HL-60/S4 (cell line): Measurements from ENCODE around the gene PARPBP.
"Not testable (repeated sequence)": the region's sequence is repeated elsewhere in the genome, so short reads cannot be mapped to it uniquely, and the experiment has no call there.

Experiments
- in situ Hi-C: fragments of 300-500 bp; cut with MboI; formaldehyde crosslinking; loops from 2 replicates; pipeline ENCODE4 v1.14.3; 2022; ENCODE audit warnings: low sequenced_read_pairs

Gene PARPBP, protein sequence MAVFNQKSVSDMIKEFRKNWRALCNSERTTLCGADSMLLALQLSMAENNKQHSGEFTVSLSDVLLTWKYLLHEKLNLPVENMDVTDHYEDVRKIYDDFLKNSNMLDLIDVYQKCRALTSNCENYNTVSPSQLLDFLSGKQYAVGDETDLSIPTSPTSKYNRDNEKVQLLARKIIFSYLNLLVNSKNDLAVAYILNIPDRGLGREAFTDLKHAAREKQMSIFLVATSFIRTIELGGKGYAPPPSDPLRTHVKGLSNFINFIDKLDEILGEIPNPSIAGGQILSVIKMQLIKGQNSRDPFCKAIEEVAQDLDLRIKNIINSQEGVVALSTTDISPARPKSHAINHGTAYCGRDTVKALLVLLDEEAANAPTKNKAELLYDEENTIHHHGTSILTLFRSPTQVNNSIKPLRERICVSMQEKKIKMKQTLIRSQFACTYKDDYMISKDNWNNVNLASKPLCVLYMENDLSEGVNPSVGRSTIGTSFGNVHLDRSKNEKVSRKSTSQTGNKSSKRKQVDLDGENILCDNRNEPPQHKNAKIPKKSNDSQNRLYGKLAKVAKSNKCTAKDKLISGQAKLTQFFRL

DNA sequence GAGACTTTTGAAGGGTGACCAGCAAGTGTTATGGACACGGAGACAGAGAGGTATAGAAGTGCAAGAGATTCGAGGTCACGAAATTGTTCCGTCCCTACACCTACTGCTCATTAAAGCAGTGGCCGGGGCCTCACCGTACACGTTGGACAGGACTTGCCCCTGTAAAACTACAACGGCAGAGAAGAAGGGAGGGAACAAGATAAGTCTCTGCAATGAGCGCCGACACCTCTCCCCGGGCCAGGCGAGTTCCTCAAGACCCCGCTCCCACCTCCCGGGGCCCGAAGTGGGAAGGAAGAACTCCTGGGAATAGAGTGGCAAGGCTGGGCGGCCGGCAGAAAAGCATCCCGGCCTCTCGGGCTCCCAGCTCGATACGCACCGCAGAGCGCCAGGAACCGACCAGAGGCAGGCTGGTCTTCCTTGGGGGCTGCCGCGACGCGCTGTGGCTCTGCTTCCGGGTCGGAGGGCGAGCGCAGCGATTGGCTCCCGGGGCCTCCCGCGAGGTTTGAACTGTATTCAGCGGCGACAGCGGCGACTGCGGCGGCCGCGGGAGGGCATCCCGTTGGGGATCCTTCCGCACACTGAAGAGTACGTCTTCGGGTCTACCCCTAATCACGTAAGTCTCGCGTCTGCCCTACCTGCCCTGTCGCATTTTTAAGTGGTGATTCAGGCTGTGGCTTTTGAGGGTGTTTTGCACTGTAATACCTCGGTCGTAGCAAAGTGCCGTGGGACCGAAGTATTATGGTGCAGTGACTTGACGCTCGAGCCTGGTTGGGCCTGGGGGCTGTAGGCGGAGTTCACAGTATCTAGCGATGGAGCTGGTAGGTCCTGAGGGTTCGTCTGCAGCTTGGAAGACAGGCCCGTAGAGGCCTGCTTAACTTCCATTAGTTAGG, at the start of gene PARPBP, which contains the start of gene NUP37:
Gene PARPBP (plus strand): TSS at position 510 of the 890 bp plus-strand sequence. CDS start 3,706 bp downstream, outside the sequence.
Gene NUP37 (minus strand): TSS at position 441 of the 890 bp plus-strand sequence. CDS start 1,596 bp downstream, outside the sequence.
- in situ Hi-C loops = no loop called here

DNA sequence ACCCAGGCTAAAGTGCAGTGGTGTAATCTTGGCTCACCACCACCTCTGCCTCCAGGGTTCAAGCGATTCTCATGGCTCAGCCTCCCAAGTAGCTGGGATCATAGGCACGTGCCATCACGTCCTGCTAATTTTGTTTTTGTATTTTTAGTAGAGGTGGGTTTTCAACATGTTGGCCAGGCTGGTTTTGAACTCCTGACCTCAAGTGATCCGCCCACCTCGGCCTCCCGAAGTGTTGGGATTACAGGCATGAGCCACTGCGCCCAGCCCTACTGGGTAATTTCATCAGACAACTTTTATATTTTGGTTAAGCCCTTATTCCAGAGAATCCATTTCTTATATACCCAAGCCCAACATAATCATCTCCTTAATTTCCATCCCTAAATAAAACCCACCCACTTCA, 47.9 kb upstream of the PARPBP start:
- in situ Hi-C loops = not testable (repeated sequence)

DNA sequence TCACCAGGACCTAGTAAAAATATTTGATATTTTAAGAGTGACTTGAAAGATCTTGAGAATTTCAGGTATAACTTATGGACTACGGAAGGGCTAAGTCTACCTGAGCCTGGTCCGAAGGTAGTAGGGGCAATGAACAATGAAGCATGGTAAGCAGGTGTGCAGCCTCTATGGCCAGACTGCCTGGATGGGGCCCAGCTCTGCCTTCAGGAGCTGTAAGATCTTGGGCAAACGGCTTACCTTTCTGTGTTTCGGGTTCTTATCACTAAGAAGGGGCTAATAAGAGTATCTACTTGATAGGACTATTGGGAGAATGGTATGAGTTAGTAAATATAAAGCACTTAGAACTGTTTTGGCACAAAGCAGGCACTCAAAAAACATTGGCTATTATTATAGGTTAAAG, 39.1 kb upstream of the PARPBP start:
- in situ Hi-C loops = no loop called here

DNA sequence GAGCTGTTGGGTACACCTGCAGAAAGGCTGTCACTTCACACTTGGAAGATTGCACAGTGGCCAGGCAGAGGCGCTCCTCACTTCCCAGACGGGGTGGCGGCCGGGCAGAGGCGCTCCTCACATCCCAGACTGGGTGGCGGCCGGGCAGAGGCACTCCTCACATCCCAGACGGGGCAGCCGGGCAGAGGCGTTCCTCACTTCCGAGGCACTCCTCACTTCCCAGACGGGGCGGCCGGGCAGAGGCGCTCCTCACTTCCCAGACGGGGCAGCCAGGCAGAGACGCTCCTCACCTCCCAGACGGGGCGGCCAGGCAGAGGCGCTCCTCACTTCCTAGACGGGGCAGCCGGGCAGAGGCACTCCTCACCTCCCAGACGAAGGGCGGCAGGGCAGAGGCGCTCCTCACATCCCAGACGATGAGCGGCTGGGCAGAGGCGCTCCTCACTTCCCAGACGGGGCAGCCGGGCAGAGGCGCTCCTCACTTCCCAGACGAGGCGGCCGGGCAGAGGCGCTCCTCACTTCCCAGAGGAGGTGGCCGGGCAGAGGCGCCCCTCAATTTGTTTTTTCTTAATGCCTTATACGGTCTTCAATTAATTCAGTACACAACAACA, 30.7 kb upstream of the PARPBP start:
- in situ Hi-C loops = not testable (repeated sequence)

DNA sequence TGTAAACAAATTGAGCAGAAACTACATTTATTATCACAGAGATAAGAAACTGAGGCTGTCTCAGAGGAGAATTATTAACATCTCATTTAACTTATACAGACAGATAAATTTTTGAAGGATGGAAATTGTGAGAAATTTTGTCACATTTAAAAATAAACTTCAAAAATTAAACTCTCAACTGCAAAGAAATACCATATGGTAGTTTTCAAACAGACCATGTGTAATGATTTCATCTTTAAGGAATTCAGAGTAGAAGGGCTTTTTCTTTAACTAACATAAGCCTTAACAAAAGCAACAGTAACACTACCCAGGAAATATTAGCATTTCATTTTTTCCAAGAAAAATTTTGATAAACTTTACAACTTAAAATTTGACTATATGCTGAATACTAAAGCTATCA, 26.7 kb upstream of the PARPBP start:
- in situ Hi-C loops = no loop called here

DNA sequence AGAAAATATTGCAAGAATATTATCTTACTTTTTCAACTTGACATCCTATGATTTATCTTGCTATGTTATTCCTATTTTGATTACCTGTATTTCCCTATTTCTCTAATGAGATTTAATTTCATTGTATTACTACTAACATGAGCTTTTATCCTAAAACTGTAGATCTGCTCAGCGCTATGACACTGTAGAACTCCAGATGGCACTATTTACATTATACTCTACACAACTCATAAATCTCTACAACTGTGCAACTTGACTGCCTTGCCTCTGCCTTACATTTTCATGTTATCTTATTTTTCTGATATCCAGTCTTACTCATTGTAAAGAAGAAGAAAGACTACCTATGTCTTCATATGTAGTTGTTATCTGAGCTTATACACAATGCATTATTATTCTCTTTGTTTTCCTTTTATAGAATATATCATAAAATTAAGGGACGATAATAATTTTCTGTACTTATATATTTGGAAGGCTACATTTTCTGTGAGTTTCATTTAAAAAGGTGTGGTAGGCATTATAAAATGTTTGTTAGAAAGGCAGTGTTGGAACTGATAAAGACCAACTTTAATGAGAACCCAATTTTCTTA, 24.2 kb upstream of the PARPBP start:
- in situ Hi-C loops = no loop called here

DNA sequence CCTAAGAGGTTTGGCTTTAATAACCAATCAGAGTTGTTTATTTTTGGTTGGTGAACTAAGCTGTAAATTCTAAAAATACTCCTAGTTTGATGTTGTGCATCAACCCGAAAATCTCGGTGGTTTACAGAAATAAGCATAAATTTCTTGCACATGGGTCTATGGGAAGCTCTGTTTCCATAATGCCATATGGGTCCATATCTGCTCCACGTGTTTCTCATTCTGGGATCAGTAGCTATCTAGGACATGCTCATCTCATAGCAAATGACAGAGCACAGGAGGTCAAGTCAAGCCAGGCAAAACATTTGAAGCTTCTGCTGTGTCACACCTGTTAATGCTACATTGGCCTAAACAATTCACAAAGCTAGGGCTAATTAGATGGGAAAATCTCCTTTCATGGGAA, 23.1 kb upstream of the PARPBP start:
- in situ Hi-C loops = no loop called here

DNA sequence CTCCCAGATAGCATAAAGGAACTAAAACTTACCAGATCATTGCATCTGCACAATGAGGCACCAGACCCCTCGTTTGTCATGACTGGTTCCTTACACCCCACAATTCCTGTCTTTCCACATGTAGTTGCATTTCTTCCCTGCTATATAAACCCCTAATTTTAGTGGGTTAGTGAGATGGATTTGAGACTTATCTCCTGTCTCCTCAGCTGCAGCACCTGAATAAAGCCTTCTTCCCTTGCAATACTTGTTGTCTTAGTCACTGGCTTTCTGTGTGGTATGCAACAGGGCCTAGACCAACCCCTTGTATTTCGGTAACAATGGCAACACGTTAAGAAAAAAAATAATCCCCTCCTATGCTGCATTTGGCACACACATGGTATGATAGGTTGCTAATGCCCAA, 13.1 kb upstream of the PARPBP start:
- in situ Hi-C loops = no loop called here

DNA sequence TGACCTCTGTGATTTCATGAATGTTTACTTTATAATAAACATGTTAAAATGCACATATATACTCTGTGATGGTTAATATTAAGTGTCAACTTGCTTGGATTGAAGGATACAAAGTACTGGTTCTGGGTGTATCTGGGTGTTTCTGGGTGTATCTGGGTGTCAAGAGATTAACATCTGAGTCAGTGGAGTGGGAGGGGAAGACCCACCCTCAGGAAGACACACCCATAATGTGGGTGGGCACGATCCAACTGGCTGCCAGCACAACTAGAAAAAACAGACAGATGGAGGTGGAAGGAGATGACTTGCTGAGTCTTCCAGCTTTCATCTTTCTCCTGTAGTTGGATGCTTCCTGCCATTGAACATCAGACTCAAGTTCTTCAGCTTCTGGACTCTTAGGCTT, 12.0 kb upstream of the PARPBP start:
- in situ Hi-C loops = no loop called here

DNA sequence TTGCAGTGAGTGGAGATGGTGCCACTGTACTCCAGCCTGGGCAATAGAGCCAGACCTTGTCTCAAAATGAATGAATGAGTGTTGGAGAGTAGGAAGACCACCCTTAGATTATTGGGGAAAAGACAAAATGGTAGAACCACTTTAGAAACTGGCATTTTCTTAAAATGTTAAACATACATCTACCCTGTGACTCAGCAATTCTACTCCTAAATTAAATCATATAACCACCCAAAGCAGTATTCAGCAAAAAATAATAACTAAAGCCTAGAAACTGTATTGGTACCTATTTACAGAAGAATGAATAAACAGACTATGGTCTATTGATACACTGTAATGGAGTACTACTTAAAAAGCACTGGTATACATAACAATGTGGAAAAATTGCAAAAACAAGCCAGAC, 9.2 kb upstream of the PARPBP start:
- in situ Hi-C loops = no loop called here

DNA sequence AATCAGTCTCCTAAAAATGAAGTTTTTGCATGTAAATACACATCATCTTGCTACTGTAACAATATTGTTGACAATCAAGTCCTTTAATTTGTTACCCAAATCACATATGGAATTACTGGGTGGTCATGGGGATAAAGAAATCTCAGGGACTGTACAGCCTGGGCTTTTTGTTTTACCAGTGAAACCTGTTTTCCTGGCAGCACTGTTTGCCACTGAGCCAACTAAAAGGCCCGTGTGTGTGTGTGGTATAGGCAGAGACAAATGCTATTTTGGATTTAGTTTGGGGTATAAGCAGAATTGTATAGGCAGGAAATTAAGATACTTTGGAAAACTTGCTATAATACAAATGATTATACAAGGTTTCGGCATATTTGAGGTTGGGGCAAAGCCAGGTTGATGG, 5.8 kb upstream of the PARPBP start:
- in situ Hi-C loops = no loop called here

DNA sequence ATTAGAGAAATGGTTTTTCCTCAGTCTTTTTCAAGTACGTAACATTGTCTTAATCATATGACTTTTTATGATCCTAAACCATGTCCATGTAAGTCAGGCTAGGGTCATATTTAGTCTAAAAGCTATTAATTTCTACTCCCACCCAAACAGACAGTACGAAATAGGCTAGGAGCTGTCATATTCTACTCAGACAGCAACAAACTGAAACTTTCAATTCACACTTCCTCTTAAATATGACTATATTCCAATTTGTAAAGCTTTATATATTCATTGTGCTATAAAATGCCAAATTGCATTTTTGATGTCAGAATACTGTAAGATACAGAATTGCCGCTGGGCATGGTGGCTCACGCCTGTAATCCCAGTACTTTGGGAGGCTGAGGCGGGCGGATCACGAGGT, 3.6 kb upstream of the PARPBP start:
- in situ Hi-C loops = no loop called here

DNA sequence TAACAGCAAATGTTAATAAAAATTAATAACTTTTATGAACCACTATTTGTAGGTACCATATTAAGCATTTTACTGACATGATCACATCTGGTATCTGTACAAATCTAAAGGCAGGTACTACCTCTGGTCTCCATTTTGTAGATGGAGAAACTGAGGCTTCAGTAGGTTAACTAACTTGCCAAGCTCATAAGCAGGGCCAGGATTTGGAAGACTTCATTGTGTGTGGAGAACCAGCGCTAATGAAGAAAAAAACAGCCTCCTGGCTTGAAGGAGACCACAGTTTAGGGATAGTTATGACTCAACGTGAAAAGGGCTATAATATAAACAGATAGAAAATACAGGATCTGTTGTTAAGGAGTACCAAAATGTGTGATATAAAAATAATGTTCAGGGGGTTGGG, 1.1 kb upstream of the PARPBP start:
- in situ Hi-C loops = no loop called here

DNA sequence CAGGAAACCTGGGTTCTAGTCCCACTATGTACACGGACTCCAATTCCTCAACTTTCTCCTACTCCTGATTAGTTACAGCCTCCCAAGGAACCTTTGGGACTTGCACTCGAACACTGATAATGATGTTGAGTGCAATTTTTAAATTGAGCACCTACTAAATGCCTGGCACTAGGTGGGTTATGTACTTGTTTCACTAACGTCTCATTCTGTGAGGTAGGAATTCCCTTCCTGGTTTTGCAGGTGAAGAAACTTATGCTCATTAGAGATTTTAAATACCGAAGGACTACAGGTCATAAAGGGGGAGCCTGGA, 536 bp downstream of the PARPBP start:
- in situ Hi-C loops = no loop called here

DNA sequence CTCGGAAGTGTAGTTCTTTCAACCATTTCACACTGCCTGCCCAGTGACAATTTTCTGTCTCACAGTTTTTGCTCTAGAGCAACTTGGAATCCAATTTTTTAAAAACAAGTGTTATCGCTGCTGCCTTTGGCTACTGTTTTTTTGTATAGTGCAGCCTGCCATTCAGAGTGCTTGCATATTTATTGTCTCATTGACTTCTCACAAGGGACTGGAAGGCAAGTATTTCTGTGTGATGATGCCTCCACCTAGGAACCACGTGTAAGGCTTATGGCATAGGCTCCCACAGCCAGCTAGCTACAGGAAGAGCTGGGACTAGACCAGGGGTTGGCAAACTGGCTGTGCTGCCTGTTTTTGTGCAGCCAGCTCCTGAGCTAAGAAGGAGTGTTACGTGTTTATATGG, 903 bp downstream of the PARPBP start:
- in situ Hi-C loops = no loop called here

DNA sequence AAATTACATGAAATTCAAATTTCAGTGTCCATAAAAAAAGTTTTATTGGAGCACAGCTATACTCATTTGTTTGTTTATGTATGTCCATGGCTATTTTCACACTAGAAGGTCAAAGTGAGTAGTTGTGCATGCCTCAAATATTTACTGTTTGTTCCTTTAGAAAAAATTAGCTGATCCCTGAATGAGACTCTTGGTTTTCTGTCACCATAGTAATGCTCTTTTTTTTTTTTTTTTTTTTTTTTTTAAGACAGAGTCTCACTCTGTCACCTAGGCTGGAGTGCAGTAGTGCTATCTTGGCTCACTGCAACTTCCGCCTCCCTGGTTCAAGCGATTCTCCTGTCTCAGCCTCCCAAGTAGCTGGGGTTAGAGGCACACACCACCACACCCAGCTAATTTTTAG, 1.3 kb downstream of the PARPBP start:
- in situ Hi-C loops = not testable (repeated sequence)

DNA sequence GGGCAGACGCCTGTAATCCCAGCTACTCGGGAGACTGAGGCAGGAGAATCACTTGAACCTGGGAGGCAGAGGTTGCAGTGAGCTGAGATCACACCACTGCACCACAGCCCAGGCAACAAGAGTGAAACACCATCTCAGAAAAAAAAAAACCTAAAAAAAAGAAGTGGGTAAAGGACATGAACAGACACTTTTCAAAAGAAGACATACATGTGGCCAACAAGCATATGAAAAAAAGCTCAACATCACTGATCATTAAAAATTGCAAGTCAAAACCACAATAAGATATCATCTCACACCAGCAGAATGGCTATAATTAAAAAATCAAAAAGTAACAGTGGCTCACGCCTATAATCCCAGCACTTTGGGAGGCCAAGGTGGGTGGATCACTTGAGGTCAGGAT, 10.7 kb downstream of the PARPBP start:
- in situ Hi-C loops = not testable (repeated sequence)

DNA sequence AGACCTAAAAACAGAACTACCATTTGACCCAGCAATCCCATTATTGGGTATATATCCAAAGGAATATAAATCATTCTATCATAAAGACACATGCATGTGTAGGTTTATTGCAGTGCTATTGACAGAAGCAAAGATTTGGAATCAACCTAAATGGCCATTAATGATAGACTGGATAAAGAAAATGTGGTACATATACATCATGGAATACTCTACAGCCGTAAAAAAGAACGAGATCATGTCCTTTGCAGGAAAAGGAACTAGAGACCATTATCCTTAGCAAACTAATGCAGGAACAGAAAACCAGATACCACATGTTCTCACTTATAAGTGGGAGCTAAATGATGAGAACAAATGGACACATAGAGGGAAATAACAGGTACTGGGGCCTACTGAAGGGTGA, 11.5 kb downstream of the PARPBP start:
- in situ Hi-C loops = not testable (repeated sequence)

DNA sequence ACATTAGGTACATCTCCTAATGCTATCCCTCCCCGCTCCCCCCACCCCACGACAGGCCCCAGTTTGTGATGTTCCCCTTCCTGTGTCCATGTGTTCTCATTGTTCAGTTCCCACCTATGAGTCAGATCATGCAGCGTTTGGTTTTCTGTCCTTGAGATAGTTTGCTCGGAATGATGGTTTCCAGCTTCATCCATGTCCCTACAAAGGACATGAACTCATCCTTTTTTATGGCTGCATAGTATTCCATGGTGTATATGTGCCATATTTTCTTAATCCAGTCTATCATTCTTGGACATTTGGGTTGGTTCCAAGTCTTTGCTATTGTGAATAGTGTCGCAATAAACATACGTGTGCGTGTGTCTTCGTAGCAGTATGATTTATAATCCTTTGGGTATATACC, 17.6 kb downstream of the PARPBP start:
- in situ Hi-C loops = not testable (repeated sequence)

DNA sequence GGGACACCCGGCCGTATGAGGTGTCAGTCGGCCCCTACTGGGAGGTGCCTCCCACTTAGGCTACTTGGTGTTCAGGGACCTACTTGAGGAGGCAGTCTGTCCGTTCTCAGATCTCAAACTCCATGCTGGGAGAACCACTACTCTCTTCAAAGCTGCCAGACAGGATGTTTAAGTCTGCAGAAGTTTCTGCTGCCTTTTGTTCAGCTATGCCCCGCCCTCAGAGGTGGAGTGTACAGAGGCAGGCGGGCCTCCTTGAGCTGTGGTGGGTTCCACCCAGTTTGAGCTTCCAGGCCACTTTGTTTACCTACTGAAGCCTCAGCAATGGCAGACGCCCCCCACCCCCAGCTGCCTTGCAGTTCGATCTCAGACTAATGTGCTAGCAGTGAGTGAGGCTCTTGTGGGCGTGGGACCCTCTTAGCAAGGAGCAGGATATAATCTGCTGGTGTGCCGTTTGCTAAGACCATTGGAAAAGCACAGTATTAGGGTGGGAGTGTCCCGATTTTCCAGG, 22.9 kb downstream of the PARPBP start:
- in situ Hi-C loops = not testable (repeated sequence)

DNA sequence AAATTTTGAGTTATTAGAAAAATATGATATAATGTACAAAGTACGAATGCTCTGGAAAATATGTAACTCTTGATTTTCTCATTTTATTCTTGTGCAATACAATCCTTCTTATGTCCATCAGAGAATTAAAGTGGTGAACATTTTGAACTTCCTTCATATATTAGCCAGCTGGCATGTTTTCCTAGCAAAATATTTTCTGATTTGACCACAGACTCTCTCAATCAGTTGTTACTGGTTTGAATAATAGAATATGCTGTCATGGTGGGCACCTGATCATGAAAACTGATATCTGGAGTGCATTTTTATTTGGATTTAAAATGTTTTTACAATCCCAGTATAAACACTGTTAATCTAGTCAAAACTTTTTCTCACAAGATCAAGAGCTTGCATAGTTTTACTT, 24.2 kb downstream of the PARPBP start:
- in situ Hi-C loops = no loop called here
